Measurements from ENCODE around the gene CCDC57. TPM values are rescaled to one million over a fixed set of nuclear protein-coding genes. Genes with fewer than 3 reads are reported as not detected.

Gene CCDC57
- total and polyA plus RNA-seq, 9 of the 15 experiments (the other 6 are each of a cell fraction or from before 2014, with no cell fraction given): 0.83 to 36.2 (median 13.6) TPM

DNA sequence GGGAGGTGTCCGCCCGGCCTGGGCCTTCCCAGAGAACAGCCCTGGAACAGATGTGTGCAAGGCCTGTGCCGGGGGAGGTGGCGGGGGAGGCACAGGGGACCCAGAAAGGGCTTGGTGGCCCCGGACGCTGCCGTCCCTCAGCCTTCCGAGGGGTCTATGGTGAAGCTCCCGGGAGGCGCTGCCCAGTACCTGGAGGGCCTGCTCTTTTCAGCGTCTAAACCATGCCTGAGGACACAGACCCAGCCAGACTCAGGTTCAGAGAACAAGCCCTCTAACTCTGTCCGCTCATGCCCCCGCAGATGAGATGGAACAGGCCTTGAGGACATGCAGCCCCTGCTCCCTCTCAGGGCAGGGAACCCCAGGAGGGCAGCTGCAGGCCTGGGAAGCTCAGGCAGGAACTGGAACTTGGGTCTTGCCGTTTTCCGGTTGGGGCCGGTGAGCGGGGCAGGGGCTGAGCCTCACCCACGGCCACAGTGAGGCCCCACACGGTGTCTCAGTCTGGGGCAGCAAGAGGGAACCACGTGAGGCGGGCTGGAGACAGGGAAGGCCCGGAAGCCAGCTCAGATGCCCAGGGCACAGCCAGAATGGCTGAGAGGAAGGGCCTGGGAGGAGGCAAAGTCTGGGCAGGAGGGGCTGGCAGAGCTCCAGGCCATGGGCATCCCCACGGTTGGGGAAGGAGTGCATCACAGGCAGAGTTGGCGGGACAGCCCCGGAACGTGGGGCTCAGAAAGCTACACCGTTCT lies 28.7 kb upstream of the CCDC57 start (continued):
- TF ChIP-seq, protein P1, sequence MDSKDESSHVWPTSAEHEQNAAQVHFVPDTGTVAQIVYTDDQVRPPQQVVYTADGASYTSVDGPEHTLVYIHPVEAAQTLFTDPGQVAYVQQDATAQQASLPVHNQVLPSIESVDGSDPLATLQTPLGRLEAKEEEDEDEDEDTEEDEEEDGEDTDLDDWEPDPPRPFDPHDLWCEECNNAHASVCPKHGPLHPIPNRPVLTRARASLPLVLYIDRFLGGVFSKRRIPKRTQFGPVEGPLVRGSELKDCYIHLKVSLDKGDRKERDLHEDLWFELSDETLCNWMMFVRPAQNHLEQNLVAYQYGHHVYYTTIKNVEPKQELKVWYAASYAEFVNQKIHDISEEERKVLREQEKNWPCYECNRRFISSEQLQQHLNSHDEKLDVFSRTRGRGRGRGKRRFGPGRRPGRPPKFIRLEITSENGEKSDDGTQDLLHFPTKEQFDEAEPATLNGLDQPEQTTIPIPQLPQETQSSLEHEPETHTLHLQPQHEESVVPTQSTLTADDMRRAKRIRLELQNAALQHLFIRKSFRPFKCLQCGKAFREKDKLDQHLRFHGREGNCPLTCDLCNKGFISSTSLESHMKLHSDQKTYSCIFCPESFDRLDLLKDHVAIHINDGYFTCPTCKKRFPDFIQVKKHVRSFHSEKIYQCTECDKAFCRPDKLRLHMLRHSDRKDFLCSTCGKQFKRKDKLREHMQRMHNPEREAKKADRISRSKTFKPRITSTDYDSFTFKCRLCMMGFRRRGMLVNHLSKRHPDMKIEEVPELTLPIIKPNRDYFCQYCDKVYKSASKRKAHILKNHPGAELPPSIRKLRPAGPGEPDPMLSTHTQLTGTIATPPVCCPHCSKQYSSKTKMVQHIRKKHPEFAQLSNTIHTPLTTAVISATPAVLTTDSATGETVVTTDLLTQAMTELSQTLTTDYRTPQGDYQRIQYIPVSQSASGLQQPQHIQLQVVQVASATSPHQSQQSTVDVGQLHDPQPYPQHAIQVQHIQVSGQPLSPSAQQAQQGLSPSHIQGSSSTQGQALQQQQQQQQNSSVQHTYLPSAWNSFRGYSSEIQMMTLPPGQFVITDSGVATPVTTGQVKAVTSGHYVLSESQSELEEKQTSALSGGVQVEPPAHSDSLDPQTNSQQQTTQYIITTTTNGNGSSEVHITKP (IDR thresholded peaks at IDR 0.05; ENCODE audit: partially characterized antibody): peak; percentile 38
- TF ChIP-seq, protein P2, sequence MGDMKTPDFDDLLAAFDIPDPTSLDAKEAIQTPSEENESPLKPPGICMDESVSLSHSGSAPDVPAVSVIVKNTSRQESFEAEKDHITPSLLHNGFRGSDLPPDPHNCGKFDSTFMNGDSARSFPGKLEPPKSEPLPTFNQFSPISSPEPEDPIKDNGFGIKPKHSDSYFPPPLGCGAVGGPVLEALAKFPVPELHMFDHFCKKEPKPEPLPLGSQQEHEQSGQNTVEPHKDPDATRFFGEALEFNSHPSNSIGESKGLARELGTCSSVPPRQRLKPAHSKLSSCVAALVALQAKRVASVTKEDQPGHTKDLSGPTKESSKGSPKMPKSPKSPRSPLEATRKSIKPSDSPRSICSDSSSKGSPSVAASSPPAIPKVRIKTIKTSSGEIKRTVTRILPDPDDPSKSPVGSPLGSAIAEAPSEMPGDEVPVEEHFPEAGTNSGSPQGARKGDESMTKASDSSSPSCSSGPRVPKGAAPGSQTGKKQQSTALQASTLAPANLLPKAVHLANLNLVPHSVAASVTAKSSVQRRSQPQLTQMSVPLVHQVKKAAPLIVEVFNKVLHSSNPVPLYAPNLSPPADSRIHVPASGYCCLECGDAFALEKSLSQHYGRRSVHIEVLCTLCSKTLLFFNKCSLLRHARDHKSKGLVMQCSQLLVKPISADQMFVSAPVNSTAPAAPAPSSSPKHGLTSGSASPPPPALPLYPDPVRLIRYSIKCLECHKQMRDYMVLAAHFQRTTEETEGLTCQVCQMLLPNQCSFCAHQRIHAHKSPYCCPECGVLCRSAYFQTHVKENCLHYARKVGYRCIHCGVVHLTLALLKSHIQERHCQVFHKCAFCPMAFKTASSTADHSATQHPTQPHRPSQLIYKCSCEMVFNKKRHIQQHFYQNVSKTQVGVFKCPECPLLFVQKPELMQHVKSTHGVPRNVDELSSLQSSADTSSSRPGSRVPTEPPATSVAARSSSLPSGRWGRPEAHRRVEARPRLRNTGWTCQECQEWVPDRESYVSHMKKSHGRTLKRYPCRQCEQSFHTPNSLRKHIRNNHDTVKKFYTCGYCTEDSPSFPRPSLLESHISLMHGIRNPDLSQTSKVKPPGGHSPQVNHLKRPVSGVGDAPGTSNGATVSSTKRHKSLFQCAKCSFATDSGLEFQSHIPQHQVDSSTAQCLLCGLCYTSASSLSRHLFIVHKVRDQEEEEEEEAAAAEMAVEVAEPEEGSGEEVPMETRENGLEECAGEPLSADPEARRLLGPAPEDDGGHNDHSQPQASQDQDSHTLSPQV (IDR thresholded peaks at IDR 0.05): 0 out of 2 replicates have a peak, but pooled peaks have one; percentile 5
- TF ChIP-seq, protein P3, sequence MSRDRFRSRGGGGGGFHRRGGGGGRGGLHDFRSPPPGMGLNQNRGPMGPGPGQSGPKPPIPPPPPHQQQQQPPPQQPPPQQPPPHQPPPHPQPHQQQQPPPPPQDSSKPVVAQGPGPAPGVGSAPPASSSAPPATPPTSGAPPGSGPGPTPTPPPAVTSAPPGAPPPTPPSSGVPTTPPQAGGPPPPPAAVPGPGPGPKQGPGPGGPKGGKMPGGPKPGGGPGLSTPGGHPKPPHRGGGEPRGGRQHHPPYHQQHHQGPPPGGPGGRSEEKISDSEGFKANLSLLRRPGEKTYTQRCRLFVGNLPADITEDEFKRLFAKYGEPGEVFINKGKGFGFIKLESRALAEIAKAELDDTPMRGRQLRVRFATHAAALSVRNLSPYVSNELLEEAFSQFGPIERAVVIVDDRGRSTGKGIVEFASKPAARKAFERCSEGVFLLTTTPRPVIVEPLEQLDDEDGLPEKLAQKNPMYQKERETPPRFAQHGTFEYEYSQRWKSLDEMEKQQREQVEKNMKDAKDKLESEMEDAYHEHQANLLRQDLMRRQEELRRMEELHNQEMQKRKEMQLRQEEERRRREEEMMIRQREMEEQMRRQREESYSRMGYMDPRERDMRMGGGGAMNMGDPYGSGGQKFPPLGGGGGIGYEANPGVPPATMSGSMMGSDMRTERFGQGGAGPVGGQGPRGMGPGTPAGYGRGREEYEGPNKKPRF (IDR thresholded peaks at IDR 0.05; ENCODE audit: low read depth, low read length): no peak
- TF ChIP-seq ASH1L (IDR thresholded peaks at IDR 0.05; ENCODE audit: borderline replicate concordance, low read depth, partially characterized antibody) (no peak), NCOR1 (IDR thresholded peaks at IDR 0.05) (no peak), RCOR1 (IDR thresholded peaks at IDR 0.05; ENCODE audit: borderline replicate concordance in 1 of 2, low read depth in 2 of 2, low read length in 2 of 2) (no peak), POLR2AphosphoS5 (IDR thresholded peaks at IDR 0.05; ENCODE audit: control insufficient read depth, insufficient read depth, low read depth, low read length) (no peak), MEF2D (tag; conservative IDR thresholded peaks at IDR 0.05; ENCODE audit: low read depth) (no peak), ZNF830 (CRISPR knock-in tag; IDR thresholded peaks at IDR 0.05) (0 out of 2 replicates have a peak, but pooled peaks have one; percentile 9), ZFX (CRISPR knock-in tag; IDR thresholded peaks at IDR 0.05) (peak; percentile 31), RAD21 (CRISPR knock-in tag; conservative IDR thresholded peaks at IDR 0.05 in 1 of 2, IDR thresholded peaks at IDR 0.05 in 1 of 2) (no peak)
- TF ChIP-seq, protein P4, sequence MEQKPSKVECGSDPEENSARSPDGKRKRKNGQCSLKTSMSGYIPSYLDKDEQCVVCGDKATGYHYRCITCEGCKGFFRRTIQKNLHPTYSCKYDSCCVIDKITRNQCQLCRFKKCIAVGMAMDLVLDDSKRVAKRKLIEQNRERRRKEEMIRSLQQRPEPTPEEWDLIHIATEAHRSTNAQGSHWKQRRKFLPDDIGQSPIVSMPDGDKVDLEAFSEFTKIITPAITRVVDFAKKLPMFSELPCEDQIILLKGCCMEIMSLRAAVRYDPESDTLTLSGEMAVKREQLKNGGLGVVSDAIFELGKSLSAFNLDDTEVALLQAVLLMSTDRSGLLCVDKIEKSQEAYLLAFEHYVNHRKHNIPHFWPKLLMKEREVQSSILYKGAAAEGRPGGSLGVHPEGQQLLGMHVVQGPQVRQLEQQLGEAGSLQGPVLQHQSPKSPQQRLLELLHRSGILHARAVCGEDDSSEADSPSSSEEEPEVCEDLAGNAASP (IDR thresholded peaks at IDR 0.05): no peak
- TF ChIP-seq, protein P5, sequence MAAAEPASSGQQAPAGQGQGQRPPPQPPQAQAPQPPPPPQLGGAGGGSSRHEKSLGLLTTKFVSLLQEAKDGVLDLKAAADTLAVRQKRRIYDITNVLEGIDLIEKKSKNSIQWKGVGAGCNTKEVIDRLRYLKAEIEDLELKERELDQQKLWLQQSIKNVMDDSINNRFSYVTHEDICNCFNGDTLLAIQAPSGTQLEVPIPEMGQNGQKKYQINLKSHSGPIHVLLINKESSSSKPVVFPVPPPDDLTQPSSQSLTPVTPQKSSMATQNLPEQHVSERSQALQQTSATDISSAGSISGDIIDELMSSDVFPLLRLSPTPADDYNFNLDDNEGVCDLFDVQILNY (CRISPR knock-in tag; IDR thresholded peaks at IDR 0.05): no peak
